PC-9 (cell line): ENCODE results near the gene EXOC7.

ENCODE experiments used
- EZH2 ChIP-seq: fragments of 200-600 bp; sonication (generic); IDR thresholded peaks from 2 replicates; pipeline ENCODE4 v1.8.0; 2017; ENCODE audit warnings: antibody characterized with exemption, low read depth
- TF ChIP-seq, protein P1 (sequence below): fragments of 200-600 bp; sonication (generic); conservative IDR thresholded peaks from 2 replicates; pipeline ENCODE4 v1.6.1; 2017; ENCODE audit warnings: mixed run types, antibody characterized with exemption, mild to moderate bottlenecking, moderate library complexity

DNA sequence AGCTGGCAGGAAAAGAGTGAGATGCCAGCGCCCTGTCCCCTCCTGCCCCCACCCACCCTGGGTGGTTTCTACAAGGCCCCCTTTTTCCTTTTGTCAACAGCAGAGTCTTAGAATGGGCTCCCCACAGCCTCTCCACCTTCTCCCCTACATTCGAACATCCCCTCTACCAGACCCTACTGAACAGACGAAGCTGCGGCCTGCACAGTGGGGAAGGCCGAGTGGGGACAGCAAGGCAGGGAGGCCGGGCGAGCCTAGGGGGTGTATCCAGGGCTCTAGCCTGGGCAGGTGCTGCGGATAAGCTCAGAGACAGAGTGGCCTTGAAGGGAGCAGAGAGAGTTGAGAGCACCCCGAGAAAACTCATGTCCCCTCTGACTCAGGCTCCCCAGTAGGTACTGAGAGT, 17.2 kb downstream of the EXOC7 start:
- TF ChIP-seq, protein P1, sequence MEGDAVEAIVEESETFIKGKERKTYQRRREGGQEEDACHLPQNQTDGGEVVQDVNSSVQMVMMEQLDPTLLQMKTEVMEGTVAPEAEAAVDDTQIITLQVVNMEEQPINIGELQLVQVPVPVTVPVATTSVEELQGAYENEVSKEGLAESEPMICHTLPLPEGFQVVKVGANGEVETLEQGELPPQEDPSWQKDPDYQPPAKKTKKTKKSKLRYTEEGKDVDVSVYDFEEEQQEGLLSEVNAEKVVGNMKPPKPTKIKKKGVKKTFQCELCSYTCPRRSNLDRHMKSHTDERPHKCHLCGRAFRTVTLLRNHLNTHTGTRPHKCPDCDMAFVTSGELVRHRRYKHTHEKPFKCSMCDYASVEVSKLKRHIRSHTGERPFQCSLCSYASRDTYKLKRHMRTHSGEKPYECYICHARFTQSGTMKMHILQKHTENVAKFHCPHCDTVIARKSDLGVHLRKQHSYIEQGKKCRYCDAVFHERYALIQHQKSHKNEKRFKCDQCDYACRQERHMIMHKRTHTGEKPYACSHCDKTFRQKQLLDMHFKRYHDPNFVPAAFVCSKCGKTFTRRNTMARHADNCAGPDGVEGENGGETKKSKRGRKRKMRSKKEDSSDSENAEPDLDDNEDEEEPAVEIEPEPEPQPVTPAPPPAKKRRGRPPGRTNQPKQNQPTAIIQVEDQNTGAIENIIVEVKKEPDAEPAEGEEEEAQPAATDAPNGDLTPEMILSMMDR, result no peak
- TF ChIP-seq EZH2, result no peak
